ENCODE measurements around the gene BRMS1L.
"Not testable (repeated sequence)": the region's sequence is repeated elsewhere in the genome, so short reads cannot be mapped to it uniquely, and the experiment has no call there.

Gene BRMS1L, protein sequence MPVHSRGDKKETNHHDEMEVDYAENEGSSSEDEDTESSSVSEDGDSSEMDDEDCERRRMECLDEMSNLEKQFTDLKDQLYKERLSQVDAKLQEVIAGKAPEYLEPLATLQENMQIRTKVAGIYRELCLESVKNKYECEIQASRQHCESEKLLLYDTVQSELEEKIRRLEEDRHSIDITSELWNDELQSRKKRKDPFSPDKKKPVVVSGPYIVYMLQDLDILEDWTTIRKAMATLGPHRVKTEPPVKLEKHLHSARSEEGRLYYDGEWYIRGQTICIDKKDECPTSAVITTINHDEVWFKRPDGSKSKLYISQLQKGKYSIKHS

DNA sequence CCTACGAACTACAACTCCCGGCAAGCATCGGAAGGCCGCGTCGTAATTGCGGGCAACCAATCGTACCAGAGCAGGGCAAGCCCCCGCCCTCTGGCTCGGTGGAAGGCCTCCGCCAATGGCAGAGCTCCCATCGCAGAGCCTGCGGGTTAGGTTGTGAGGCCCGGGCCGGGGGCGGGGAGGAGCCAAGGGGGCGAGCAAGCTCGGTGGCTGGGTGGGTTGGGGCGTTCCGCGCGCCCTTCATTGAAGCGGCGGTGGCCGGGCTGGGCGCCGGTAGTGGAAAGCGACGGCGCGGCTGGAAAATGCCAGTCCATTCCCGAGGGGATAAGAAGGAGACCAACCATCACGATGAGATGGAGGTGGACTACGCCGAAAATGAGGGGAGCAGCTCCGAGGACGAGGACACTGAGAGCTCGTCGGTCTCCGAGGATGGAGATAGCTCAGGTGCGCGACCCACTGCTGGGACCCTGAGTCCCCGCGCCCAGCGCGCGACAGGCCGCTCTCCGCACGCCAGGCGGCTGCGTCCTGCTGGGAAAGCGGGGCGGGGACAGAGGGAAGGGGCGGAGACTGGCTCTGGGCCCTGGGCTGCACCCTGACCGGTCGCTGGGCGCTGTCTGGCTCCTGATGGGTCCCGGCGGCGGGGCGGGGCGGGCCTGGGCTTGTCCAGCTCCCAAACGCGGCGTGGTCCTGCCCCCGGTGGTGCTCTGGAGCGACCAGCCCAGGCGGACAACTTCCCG, at the start of gene BRMS1L:
Gene BRMS1L, plus strand, starts transcription at position 121 of the 734 bp plus-strand sequence. Its CDS starts 179 bp downstream, at position 300.
- peak; percentile 96 for DNase-seq (ENCODE audit: low spot score)

DNA sequence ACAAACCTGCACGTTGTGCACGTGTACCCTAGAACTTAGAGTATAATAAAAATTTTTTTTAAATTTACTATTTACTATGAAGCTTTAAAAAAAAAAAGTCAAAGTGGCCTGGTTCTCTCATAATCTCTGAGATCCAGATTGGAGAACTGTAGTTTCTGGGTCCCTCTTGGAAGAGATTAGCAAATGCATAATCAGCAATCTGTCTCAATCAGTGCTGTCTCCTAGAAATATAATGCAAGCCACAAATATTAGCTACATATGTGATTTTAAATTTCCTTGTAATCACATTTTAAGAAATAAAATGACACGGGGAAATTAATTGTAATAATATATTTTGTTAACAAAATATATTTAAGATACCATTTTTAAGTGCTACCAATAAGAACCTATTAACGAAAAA, 49.3 kb upstream of the BRMS1L start:
- DNase-seq (ENCODE audit: low spot score), result no peak

DNA sequence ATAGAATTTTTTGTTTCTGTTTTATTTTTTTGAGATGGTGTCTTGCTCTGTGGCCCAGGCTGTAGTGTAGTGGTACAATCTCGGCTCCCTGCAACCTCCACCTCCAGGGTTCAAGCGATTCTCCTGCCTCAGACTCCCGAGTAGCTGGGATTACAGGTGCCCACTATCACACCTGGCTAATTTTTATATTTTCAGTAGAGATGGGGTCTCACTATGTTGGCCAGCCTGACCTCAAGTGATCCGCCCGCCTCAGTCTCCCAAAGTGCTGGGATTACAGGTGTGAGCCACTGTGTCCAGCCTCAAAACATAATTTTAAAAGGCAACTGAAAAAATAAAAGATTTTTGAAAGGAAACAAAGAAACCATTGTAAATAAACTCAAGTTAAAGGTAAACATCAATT, 48.6 kb upstream of the BRMS1L start:
- not testable (repeated sequence) for DNase-seq (ENCODE audit: low spot score)

DNA sequence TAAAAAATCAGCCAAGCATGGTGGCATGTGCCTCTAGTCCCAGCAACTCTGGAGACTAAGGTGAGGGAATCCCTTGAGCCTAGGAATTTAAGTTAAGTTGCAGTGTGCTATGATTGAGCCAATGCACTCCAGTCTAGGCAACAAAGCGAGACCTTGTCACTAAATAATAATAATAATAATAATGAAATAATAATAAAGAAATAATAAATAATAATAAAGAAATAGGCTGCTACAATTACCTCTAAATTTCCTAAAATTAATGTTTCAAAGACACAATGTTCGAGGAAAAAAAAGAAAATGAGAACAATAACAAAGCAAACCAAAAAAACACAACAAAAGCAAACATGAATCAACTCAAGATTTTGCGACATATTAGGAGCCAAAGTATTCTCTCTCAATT, 46.8 kb upstream of the BRMS1L start:
- no peak for DNase-seq (ENCODE audit: low spot score)

DNA sequence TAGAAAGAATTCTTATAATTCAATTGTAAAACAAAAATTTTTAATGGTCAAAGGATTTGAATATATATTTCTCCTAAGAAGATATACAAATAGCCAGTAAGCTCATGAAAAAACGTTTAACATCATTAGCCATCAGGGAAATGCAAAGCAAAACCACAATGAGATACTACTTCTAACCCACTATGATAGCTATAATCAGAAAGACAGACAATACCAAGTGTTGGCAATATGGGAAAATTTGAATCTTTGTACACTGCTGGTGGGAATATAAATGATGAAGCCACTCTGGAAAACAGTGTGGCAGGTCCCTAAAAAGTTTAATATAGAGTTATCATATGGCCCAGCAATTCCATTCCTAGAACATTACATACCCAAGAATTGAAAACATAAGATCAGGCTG, 42.4 kb upstream of the BRMS1L start:
- no peak for DNase-seq (ENCODE audit: low spot score)

DNA sequence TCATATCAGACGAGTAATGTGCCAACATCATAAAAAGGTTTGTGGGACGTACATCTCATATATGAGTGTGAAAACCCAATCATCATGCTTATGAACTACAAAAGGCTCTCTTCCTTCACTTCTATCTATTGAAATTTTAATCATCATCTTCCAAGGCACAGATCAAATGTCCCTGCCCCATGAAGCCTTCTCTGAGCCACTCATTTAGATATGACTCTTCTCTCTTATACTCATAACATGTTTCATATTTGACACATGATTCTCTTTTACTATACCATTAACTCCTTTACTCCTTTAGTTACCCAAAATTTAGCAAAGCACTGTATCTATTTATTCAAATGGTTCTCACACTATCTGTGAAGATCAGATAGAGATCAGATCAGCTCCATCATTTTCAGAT, 39.3 kb upstream of the BRMS1L start:
- no peak for DNase-seq (ENCODE audit: low spot score)

DNA sequence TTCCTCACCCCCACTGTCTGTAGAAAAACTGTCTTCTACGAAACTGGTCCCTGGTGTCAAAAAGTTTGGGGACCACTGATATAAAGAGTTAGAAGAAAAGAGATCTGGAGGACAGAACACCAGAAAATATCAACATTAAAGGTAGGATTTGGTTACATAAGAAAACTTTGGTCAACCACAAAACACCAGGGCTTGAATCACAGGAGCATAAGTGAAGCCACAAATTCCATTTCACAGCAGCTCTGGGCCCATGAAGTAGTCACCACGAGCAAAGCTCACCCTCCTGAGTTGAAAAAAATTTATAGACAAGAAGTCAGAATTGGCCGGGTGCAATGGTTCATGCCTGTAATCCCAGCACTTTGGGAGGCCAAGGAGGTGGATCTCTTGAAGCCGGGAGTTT, 36.5 kb upstream of the BRMS1L start:
- DNase-seq (ENCODE audit: low spot score), result peak; percentile 3

DNA sequence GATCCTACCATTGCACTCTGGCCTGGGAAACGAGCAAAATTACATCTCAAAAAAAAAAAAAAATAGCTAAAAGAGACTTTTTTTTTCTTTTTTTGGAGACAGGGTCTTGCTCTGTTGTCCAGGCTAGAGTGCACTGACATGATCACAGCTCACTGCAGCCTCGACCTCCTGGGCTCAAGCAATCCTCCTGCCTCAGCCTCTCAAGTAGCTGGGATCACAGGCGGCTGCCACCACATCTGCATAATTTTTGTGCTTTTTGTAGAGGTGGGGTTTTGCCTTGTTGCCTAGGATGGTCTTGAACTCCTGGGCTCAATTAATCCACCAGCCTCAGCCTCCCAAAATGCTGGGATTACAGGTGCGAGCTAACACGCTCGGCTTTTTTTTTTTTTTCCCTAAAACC, 28.3 kb upstream of the BRMS1L start:
- no peak for DNase-seq (ENCODE audit: low spot score)

DNA sequence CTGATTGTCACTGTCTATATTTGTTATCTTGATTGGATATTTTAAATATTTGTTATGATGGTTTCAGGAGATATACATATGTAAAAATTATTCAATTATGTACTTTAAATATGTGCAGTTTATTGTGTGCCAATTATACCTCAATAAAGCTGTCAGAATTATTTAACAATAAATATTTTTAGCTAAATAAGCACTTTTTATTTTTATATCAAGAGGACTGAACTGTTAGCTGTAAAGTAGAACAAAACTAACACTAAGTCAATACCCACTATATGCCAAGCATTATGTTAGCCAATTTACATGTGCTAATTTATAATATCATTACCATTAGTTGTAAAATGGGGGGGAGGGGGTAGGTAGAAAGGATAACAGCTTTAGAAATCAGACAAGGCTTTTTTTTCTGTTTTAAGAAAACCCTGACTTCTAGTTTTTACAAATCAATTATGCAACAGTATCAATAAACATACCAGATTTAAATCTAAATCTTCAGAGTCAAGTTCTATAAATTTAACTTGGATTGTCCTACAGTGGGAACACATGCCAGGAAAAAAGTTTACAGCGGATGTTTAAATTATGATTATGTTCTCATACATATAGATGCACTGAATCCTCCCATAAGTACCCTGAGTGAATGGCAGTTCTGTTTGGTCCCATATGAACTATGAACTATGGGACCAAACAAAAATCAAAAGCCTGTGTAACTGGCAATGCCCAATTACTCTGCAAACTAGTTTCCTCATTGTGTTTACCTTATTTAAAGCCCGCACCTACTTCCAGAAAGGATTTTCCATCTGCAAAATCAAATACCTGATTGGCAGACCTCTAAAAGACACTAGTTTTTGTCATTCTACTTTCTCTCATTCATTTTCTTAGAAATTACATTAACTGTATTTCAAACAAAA, 19.9 kb upstream of the BRMS1L start:
- DNase-seq (ENCODE audit: low spot score), result no peak

DNA sequence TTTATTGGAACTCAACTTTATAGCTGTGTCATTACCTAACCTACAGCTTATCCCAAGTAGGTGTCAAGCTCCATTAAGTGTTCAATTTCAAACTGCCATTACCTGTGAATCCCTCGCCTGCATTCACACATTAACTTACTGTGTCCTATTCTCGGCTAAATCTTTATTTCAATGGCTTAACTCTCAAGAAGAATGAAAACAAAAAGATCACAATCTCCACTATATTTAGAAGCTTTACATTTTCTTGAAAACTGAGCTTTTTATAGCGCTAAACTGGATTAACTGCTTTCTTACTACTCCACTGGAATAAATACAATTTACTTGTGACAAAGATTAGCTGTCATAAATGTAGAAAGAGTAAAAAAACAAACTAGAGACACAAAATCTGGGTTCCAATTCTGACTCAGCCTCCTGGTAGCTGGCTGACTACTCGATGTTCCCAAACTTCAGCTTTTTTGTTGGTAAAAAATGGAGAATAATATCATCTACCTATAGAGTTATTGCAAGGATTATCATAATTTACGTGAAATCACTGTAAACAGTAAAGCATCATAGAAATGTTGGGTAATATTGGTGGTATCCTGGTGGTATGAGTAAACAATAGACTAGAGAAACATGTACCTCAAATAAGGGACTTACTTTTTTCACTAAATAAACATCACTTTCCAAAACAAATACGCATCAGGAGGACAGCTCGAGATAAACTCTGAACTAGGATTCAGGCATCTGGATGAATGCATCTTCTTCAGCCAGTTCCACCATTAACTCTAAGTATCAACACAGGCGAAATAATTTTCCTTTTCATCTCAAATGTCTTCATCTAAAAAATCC, 18.8 kb upstream of the BRMS1L start:
- no peak for DNase-seq (ENCODE audit: low spot score)

DNA sequence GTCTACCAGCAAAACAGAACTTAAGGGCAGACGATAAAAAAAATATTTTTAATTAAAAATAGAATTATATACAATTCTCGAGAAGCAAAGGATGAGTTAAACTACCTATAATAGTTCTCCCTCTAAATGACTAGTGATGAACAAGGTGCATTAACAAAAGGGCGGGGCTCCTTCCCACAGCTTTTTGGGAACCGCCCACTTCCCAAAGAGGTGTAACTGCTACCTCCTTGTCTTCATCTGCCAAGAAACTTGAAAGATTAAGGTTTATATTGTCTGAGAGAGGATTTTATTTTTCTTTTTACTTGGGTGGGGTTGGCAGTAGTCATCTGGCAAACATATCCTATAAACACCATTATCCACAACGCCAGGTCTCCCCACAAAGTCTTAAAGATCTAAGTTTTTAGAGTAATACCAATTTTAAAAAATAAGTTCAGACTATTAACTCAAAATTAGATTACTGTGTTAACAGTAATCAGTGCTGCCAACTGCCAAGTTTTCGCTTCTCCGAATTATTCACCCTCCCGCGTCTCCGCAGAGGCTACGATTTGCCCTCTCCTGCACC, 18.0 kb upstream of the BRMS1L start:
- peak; percentile 19 for DNase-seq (ENCODE audit: low spot score)

DNA sequence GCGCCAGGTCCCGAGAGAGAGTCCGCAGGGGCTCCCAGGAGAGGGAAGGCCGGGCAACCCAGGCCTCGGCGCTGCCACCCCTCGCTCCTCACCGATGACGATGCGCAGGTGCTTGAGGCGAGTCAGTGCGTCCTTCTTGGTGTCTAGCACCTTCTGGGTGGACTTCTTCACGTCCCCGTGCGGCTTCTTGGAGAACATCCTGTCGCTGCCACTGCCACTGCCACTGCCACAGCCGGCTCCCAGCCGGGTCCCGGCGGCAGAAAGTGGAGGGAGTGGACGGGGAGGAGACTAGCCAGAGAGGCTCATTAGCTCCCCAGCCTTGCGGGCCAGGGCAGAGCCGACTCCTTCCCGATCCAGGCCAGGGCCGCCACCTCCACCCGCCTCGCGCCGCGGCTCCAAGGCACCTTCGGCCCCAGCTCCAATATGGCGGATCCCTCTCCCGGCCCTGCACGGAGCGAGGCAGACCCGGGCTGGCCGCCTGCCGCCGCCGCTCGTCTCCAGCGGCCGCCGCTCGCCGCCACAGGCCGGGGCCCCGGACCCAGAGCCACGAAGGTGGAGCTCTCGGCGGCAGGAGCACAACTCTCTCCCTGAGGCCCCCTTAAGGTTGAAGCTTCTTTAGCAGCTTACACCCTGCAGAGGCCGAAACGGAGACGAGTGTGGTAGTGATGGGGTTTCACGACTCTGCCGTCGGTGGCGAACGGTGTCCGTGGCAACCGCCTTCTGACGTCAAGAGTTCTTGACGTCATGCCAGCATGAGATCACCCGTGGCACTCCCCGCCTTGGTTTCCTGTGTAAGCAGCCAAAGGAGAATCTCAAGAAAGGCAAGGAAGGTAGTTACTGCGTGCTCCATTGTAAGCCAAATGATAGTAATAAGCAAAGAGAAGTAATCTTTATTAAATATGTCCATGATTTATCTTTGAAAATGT, 17.2 kb upstream of the BRMS1L start, which contains the start of gene RALGAPA1:
Gene RALGAPA1, minus strand, starts transcription at position 658 of the 926 bp plus-strand sequence. Its CDS starts 460 bp downstream, at position 198.
- DNase-seq (ENCODE audit: low spot score), result peak; percentile 96

DNA sequence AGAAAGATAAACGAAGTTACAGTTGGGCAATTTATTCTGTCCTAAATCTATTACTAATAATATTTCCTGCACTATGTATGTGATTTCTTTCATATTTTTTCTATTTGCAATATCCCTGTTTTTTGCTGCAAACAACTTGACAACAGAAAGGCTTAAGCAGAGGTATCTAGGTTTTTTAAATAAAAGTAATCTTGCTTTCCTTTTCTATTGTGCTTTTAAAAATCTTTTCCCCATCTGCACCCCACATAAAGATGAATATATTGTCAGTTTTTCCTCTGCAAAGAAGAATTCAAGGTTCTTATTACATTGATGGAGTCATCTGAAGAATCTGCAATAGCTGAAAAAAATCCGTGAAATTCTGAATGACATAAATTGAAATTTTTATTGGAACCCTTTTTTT, 16.5 kb upstream of the BRMS1L start:
- DNase-seq (ENCODE audit: low spot score), result no peak

DNA sequence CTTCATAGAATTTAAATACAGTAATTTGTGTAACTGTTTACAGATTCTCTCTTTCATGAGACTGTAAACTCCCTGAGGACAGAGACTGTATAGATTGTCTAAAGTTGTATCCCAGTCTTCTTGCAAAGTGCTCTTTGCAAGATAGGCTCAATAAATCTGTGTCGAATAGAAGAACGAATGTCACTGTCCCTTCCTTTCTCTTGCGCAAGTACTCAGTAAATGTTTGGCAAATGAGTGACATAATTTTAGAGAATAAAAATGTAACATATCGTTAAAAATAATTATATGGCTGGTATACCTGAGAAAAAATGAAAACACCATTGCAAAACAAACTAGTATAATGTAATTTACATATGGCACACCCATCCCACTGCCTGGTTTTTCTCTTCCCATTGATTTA, 15.2 kb upstream of the BRMS1L start:
- DNase-seq (ENCODE audit: low spot score), result no peak

DNA sequence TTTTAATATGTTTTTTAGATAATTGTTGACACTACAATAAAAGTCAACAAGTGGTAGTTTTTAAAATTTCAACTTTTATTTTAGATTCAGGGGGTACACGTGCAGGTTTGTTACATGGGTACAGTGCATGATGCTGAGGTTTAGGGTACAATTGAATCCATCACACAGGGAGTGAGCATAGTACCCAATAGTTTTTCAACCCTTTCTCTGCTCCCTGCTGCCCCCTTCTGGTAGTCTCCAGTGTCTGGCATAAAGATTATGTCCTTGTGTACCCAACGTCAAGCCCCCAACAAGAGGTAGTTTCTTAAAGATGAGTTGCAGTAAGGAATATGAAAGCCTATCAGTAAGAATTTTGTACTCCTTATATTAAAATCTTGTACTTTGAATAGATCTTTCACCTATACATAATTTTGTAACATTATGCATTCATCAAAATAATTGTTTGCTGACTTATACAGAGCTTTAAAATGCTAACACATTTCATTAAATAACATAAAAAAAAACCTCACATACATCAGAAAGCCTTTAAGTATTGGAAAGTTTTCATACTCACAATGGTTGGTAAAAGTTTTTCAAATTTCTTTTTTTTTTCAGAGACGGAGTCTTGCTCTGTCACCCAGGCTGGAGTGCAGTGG, 11.7 kb upstream of the BRMS1L start:
- peak; percentile 86 for DNase-seq (ENCODE audit: low spot score)

DNA sequence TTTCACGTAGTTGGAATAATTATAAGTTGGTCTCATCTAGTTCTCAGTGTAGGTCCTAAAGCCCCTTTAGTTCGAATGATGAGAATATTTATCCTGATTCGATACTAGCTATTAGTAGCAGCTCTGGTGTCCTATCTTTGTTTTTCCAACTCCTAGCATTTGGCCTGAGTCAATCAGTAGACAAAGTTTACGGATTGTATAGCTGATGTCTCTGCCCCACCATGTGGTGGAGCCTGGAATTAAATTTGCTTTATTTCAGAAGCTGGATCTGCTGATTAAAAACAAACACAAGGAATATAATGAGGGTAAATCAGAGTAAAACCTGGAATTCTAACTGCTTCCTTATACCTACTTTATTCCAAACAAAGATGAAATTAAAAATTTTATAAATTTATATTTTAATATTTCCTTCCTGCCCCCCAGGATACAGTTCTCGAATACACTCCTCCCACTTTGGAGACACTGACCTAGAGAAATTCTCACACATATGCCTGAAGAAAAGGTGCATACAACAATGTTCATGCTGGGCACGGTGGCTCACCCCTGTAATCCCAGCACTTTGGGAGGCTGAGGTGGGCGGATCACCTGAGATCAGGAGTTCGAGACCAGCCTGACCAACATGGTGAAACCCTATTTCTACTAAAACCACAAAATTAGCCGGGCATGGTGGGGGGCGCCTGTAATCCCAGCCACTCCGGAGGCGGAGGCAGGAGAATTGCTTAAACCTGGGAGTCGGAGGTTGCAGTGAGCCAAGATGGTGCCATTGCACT, 7.6 kb upstream of the BRMS1L start:
- DNase-seq (ENCODE audit: low spot score), result peak; percentile 37

DNA sequence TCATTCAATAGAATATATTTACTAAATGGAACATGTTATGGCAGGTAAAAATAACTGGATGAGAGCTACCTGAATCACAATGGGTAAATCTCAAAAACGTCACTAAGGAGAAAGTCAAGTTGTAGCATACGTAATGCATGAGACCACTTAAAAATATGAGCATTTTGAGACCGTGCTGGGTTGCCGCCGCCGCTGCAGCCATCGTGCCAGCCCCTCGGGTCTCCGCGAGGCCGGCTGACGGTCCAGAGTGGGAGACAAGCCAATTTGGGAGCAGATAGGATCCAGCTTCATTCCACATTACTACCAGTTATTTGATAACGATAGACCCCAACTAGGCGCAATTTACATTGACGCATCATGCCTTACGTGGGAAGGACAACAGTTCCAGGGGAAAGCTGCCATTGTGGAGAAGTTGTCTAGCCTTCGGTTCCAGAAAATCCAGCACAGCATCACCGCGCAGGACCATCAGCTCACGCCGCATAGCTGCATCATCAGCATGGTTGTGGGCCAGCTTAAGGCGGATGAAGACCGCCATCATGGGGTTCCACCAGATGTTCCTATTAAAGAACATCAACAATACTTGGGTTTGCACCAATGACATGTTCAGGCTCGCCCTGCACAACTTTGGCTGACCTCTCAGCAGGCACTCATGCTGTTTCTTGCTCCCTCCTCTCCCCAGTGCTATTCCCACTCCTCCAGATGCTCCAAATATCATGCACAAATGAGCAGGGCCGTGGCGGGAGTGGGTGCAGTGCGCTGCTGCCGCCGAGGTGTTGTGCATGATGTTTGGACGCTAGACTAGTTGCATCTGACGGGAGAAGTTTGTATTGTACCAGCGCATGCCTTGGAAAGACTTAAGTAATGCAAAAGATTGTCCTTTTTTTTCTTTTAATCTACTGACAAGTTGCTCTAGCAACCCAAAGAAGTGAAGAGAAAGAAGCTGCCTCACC, 6.3 kb upstream of the BRMS1L start:
- DNase-seq (ENCODE audit: low spot score), result no peak

Data from CD4-positive, alpha-beta T cell treated with Interleukin-2 at 100 ng/mL for 4 hours (primary cell).